HL-60 (cell line): Measurements from ENCODE around the gene LGI1.

ENCODE experiments used
- CTCF ChIP-seq: IDR thresholded peaks from one replicate; pipeline ENCODE4 v1.5.1; 2011; ENCODE audit warnings: low read length, control low read depth, inconsistent platforms; ENCODE audit not compliant: insufficient read depth
- GABPA ChIP-seq: IDR thresholded peaks from 2 replicates; pipeline ENCODE4 v1.6.1; 2012; ENCODE audit warnings: low read depth

GRCh38 chr10:93715345-93715744 is 42.4 kb upstream of the LGI1 start:
- TF ChIP-seq GABPA (no peak), CTCF (no peak)
